SK-N-SH treated with all-trans-retinoic acid at 6 μM for 48 hours (cell line): ENCODE data around the gene AKAP9.
"Not testable (repeated sequence)": the region's sequence is repeated elsewhere in the genome, so short reads cannot be mapped to it uniquely, and the experiment has no call there.

ENCODE experiments used
- ATAC-seq: fragments of 200-7000 bp; cut with Tn5 transposase; 3 replicates; pipeline ENCODE4 v1.9.1; 2020; ENCODE audit warnings: mild to moderate bottlenecking, moderate library complexity
- ARNTL ChIP-seq: fragments of 450-650 bp; formaldehyde crosslinking; IDR thresholded peaks from 2 replicates; pipeline ENCODE4 v1.5.0; 2020; ENCODE audit warnings: low read depth, mild to moderate bottlenecking, moderate library complexity, borderline replicate concordance
- CSDC2 ChIP-seq: fragments of 250-450 bp; sonication (Bioruptor Pico); IDR thresholded peaks from 2 replicates; pipeline ENCODE4 v1.5.0; 2020; ENCODE audit warnings: mild to moderate bottlenecking, moderate library complexity
- CSRNP3 ChIP-seq: fragments of 250-450 bp; sonication (Bioruptor Pico); IDR thresholded peaks from 2 replicates; pipeline ENCODE4 v1.5.1; 2021; ENCODE audit warnings: mild to moderate bottlenecking, moderate library complexity
- ESRRG ChIP-seq: fragments of 250-450 bp; sonication (Bioruptor Pico); IDR thresholded peaks from 2 replicates; pipeline ENCODE4 v1.6.1; 2021; ENCODE audit warnings: mild to moderate bottlenecking
- GLIS3 ChIP-seq: fragments of 250-450 bp; sonication (Bioruptor Pico); IDR thresholded peaks from 2 replicates; pipeline ENCODE4 v1.5.0; 2020; ENCODE audit warnings: mild to moderate bottlenecking, moderate library complexity
- PATZ1 ChIP-seq: fragments of 250-450 bp; sonication (Bioruptor Pico); IDR thresholded peaks from 2 replicates; pipeline ENCODE4 v1.8.0; 2020; ENCODE audit warnings: mild to moderate bottlenecking, moderate library complexity, borderline replicate concordance
- POU6F1 ChIP-seq: fragments of 250-450 bp; sonication (Bioruptor Pico); IDR thresholded peaks from 2 replicates; pipeline ENCODE4 v1.8.0; 2021; ENCODE audit warnings: low read depth, mild to moderate bottlenecking, moderate library complexity, borderline replicate concordance
- PPARA ChIP-seq: fragments of 250-450 bp; sonication (Bioruptor Pico); IDR thresholded peaks from 2 replicates; pipeline ENCODE4 v1.5.0; 2020; ENCODE audit warnings: mild to moderate bottlenecking, borderline replicate concordance
- RARB ChIP-seq: fragments of 250-450 bp; sonication (Bioruptor Pico); IDR thresholded peaks from 2 replicates; pipeline ENCODE4 v1.8.0; 2021; ENCODE audit warnings: mild to moderate bottlenecking, moderate library complexity
- SNAI2 ChIP-seq: fragments of 250-450 bp; sonication (Bioruptor Pico); IDR thresholded peaks from 2 replicates; pipeline ENCODE4 v1.5.0; 2020; ENCODE audit warnings: mild to moderate bottlenecking, moderate library complexity
- ZFP3 ChIP-seq: fragments of 250-450 bp; sonication (Bioruptor Pico); IDR thresholded peaks from 2 replicates; pipeline ENCODE4 v1.5.0; 2020; ENCODE audit warnings: mild to moderate bottlenecking, moderate library complexity
- ZFP30 ChIP-seq: fragments of 450-650 bp; formaldehyde crosslinking; IDR thresholded peaks from 2 replicates; pipeline ENCODE4 v1.5.0; 2022; ENCODE audit warnings: mild to moderate bottlenecking, moderate library complexity
- ZNF565 ChIP-seq: fragments of 450-650 bp; formaldehyde crosslinking; conservative IDR thresholded peaks from 2 replicates; pipeline ENCODE4 v1.5.0; 2020; ENCODE audit warnings: low read depth, mild to moderate bottlenecking, moderate library complexity
- ZNF70 ChIP-seq: fragments of 450-650 bp; formaldehyde crosslinking; IDR thresholded peaks from 2 replicates; pipeline ENCODE4 v1.5.0; 2020; ENCODE audit warnings: mild to moderate bottlenecking, moderate library complexity
- ZNF8 ChIP-seq: fragments of 450-650 bp; formaldehyde crosslinking; IDR thresholded peaks from 2 replicates; pipeline ENCODE4 v1.5.0; 2020; ENCODE audit warnings: mild to moderate bottlenecking, moderate library complexity
- TF ChIP-seq, protein P1 (sequence below): fragments of 250-450 bp; sonication (Bioruptor Pico); IDR thresholded peaks from 2 replicates; pipeline ENCODE4 v1.5.0; 2020; ENCODE audit warnings: mild to moderate bottlenecking, moderate library complexity

Gene AKAP9

DNA sequence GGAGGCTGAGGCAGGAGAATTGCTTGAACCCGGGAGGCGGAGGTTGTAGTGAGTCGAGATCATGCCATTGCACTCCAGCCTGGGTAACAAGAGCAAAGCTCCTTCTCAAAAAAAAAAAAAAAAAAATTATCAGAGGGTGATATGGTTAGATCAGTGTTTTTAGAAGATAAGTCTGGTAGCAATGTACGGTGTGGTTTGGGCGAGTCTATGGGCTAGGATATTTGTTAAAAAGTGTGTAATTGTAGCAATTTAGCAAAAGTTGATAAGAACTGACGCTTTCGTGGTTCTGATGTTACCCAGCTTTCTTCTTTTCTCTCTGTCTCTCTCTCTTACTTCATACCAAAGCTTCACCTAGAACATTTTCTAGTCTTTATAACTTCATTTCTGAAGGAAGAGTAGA lies 200.5 kb downstream of the AKAP9 start:
- no peak for TF ChIP-seq CSDC2
- TF ChIP-seq CSRNP3 (CRISPR knock-in tag), result no peak
- TF ChIP-seq ZNF565 (CRISPR knock-in tag), result no peak
- no peak for TF ChIP-seq ZNF70 (CRISPR knock-in tag)
- no peak for TF ChIP-seq ARNTL (CRISPR knock-in tag)
- ATAC-seq, result no peak

DNA sequence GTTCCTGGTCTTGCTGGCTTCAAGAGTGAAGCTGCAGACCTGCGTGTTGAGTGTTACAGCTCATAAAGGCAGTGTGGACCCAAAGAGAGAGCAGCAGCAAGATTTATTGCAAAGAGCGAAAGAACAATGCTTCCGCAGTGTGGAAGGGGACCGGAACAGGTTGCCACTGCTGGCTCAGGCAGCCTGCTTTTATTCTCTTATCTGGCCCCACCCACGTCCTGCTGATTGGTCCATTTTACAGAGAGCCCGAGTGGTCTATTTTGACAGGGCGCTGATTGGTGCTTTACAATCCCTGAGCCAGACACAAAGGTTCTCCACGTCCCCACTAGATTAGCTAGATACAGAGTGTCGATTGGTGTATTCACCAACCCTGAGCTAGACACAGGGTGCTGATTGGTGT lies 202.1 kb downstream of the AKAP9 start:
- not testable (repeated sequence) for ATAC-seq

DNA sequence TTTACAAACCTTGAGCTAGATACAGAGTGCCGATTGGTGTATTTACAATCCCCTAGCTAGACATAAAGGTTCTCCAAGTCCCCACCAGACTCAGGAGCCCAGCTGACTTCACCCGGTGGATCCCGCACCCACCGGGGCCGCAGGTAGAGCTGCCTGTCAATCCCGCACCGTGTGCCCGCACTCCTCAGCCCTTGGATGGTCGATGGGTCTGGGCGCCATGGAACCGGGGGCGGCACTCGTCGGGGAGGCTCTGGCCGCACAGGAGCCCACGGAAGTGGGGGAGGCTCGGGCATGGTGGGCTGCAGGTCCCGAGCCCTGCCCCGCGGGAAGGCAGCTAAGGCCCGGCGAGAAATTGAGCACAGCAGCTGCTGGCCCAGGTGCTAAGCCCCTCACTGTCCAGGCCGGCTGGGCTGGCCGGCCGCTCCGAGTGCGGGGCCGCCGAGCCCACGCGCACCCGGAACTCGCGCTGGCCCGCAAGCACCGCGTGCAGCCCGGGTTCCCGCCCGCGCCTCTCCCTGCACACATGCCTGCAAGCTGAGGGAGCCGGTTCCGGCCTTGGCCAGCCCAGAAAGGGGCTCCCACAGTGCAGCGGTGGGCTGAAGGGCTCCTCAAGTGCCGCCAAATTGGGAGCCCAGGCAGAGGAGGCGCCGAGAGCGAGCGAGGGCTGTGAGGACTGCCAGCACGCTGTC lies 202.7 kb downstream of the AKAP9 start:
- not testable (repeated sequence) for ATAC-seq

DNA sequence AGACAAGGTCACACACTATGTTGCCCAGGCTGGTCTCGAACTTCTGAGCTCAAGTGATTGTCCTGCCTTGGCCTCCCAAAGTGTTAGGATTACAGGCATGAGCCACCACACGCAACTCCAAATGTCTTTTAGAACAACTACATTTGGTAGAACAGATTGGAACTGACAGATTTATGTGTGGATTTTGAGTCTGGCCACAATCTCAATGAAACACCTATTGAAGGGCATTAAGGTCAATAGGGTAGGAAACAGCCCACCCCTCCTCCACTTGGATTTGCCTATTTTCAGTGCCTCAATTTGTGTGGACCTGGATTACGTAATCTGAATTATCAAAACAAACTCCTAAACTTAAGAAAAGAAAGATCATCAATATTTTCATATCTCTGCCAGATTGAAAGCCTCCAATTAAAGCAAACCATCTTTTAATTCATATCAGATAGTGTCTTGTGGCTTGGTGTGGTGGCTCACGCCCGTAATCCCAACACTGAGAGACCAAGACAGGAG lies 209.1 kb downstream of the AKAP9 start:
- no peak for TF ChIP-seq PPARA (CRISPR knock-in tag)
- no peak for TF ChIP-seq ESRRG
- TF ChIP-seq ZNF8 (CRISPR knock-in tag), result no peak
- TF ChIP-seq ZFP3 (CRISPR knock-in tag), result no peak
- no peak for TF ChIP-seq RARB
- no peak for TF ChIP-seq GLIS3
- no peak for TF ChIP-seq PATZ1
- no peak for TF ChIP-seq ZNF565 (CRISPR knock-in tag)
- TF ChIP-seq POU6F1 (CRISPR knock-in tag), result no peak
- TF ChIP-seq ZFP30 (CRISPR knock-in tag), result no peak
- TF ChIP-seq ARNTL (CRISPR knock-in tag), result no peak
- no peak for ATAC-seq

DNA sequence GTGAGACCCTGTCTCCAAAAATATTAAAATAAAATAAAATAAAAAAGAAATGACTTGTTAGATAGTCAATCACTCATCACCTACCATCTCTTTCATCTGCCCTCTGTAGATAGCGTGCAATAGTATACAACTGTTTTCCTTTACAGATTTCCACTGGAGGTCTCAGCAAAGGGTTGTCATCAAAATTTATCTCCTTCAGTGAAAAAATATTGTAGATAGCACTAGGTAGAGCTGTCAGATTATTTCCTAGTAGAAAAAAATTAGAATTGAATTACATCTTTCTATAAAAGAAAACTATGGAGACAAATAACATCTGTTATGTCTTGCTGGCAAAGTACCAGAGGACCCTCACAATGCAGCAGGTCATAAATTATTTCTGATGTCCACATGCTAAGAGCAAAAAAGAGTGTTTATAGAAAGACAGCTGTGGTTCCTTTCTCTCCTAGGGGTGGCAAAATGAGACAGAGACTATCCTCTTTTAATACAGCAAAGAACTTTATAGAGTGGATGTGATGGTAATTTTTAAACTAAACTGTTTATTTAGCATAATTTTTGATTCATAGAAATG lies 209.9 kb downstream of the AKAP9 start:
- ATAC-seq, result no peak
- no peak for TF ChIP-seq ARNTL (CRISPR knock-in tag)
- TF ChIP-seq CSRNP3 (CRISPR knock-in tag), result no peak
- no peak for TF ChIP-seq ESRRG
- TF ChIP-seq, protein P1, sequence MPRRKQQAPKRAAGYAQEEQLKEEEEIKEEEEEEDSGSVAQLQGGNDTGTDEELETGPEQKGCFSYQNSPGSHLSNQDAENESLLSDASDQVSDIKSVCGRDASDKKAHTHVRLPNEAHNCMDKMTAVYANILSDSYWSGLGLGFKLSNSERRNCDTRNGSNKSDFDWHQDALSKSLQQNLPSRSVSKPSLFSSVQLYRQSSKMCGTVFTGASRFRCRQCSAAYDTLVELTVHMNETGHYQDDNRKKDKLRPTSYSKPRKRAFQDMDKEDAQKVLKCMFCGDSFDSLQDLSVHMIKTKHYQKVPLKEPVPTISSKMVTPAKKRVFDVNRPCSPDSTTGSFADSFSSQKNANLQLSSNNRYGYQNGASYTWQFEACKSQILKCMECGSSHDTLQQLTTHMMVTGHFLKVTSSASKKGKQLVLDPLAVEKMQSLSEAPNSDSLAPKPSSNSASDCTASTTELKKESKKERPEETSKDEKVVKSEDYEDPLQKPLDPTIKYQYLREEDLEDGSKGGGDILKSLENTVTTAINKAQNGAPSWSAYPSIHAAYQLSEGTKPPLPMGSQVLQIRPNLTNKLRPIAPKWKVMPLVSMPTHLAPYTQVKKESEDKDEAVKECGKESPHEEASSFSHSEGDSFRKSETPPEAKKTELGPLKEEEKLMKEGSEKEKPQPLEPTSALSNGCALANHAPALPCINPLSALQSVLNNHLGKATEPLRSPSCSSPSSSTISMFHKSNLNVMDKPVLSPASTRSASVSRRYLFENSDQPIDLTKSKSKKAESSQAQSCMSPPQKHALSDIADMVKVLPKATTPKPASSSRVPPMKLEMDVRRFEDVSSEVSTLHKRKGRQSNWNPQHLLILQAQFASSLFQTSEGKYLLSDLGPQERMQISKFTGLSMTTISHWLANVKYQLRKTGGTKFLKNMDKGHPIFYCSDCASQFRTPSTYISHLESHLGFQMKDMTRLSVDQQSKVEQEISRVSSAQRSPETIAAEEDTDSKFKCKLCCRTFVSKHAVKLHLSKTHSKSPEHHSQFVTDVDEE (CRISPR knock-in tag), result no peak
- no peak for TF ChIP-seq SNAI2
- TF ChIP-seq RARB, result no peak
